Left ventricle myocardium inferior (tissue), 1 donor: Measurements from ENCODE around the gene PHRF1. TPM values are rescaled to one million over a fixed set of nuclear protein-coding genes. Genes with fewer than 3 reads are reported as not detected.
"Not testable (repeated sequence)": the region's sequence is repeated elsewhere in the genome, so short reads cannot be mapped to it uniquely, and the experiment has no call there.

ENCODE experiments used
- DNase-seq: peaks from one replicate; pipeline ENCODE4 v3.0.0-alpha.2; 2020
- H3K27ac ChIP-seq: fragments of 200-600 bp; replicated peaks from 2 replicates; pipeline ENCODE4 v1.8.0; 2021
- H3K27me3 ChIP-seq: fragments of 200-600 bp; 2 replicates; pipeline ENCODE4 v1.8.0; 2021; ENCODE audit warnings: low read depth
- H3K36me3 ChIP-seq: fragments of 200-600 bp; 2 replicates; pipeline ENCODE4 v1.8.0; 2021
- H3K4me1 ChIP-seq: fragments of 200-600 bp; 2 replicates; pipeline ENCODE4 v1.8.0; 2021
- H3K4me3 ChIP-seq: fragments of 200-600 bp; 2 replicates; pipeline ENCODE4 v1.8.0; 2021; ENCODE audit warnings: mild to moderate bottlenecking, moderate library complexity
- H3K9me3 ChIP-seq: fragments of 200-600 bp; replicated peaks from 2 replicates; pipeline ENCODE4 v1.8.0; 2021
- intact Hi-C: fragments of 100-400 bp; cut with micrococcal nuclease; formaldehyde crosslinking; loops from one replicate; pipeline ENCODE4 v1.11.0; 2022
- total RNA-seq: library from RNA; stranded (reverse); fragmentation: NEBNext Ultra II Directional; extraction: Animal tissue kit (Norgen Biotek cat#: 25700); gene quantifications from one replicate; pipeline ENCODE4 v1.2.1, GENCODE V29; 2021
- TF ChIP-seq, protein P1 (sequence below): fragments of 200-600 bp; IDR thresholded peaks from 2 replicates; pipeline ENCODE4 v1.8.0; 2021; ENCODE audit warnings: antibody characterized with exemption, mild to moderate bottlenecking, borderline replicate concordance
- donor health status: DM: no; HTN: yes; CAD: no; lungs with severe emphysema.

The PHRF1 gene
- total RNA-seq, 1 donor from 2014 or later = 17.7 TPM

DNA sequence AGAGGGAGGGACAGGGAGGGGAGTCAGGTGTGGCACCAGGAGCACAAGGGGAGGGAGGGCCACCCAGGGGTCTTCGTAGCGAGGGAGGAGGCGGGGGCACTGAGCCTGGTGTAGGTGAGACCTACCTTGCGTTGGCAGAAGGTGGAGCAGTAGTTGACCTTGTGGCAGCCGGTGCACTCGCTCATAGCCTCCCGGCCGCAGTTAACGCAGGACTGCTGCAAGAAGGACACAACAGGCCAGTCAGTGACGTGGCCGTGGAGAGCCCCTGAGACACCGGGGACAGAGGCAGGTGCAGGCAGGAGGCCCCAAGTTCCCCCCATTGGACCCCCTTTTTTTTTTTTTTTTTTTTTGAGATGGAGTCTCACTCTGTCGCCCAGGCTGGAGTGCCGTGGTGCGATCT lies 77.6 kb downstream of the PHRF1 start:
- TF ChIP-seq, protein P1, sequence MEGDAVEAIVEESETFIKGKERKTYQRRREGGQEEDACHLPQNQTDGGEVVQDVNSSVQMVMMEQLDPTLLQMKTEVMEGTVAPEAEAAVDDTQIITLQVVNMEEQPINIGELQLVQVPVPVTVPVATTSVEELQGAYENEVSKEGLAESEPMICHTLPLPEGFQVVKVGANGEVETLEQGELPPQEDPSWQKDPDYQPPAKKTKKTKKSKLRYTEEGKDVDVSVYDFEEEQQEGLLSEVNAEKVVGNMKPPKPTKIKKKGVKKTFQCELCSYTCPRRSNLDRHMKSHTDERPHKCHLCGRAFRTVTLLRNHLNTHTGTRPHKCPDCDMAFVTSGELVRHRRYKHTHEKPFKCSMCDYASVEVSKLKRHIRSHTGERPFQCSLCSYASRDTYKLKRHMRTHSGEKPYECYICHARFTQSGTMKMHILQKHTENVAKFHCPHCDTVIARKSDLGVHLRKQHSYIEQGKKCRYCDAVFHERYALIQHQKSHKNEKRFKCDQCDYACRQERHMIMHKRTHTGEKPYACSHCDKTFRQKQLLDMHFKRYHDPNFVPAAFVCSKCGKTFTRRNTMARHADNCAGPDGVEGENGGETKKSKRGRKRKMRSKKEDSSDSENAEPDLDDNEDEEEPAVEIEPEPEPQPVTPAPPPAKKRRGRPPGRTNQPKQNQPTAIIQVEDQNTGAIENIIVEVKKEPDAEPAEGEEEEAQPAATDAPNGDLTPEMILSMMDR = no peak
- H3K4me3 ChIP-seq = no peak overlapping the region
- no peak overlapping the region for H3K27ac ChIP-seq
- DNase-seq = no peak
- no peaks in the 10 kb centered on the region for H3K4me1 ChIP-seq
- intact Hi-C loops = no loop called here
- no peaks in the 10 kb centered on the region for H3K9me3 ChIP-seq
- peaks cover 49% of the 10 kb centered on the region for H3K36me3 ChIP-seq
- no peaks in the 10 kb centered on the region for H3K27me3 ChIP-seq

GRCh38 chr11:654444-654843 lies 78.2 kb downstream of the PHRF1 start:
- H3K4me3 ChIP-seq, H3K27ac ChIP-seq, DNase-seq, intact Hi-C loops, H3K27me3 ChIP-seq, H3K9me3 ChIP-seq, H3K4me1 ChIP-seq: not testable (repeated sequence)
- peaks cover 53% of the 10 kb centered on the region for H3K36me3 ChIP-seq

GRCh38 chr11:655036-655726 lies 78.9 kb downstream of the PHRF1 start:
- Histone ChIP-seq H3K27me3 (no peaks in the 10 kb centered on the region), H3K27ac (no peak overlapping the region), H3K9me3 (no peaks in the 10 kb centered on the region), H3K4me1 (no peaks in the 10 kb centered on the region), H3K36me3 (peaks cover 61% of the 10 kb centered on the region), H3K4me3 (no peak overlapping the region)
- intact Hi-C loops = no loop called here
- DNase-seq = no peak
- TF ChIP-seq, protein P1 = no peak

DNA sequence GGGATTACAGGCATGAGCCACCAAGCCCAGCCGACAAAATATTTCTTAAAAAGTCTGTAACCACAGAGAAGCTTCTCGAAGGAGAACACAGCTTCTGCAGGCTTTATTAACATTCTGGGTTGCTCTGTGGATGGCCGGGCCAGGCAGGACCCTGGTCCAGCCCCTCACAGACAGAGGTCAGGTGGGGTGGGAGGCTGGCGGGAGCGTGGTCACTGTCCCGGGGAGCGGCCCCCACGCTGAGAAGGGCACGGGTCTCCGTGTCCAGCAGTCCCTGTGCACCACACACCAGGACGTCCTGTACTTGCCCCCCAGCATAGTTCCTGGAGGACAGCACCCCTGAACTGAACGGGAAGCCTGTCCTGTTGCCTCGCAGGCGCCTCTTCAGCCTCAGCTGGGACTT lies 80.2 kb downstream of the PHRF1 start:
- peaks cover 7% of the 10 kb centered on the region for H3K4me1 ChIP-seq
- no peaks in the 10 kb centered on the region for H3K27me3 ChIP-seq
- no peaks in the 10 kb centered on the region for H3K9me3 ChIP-seq
- DNase-seq = no peak
- no peak overlapping the region for H3K4me3 ChIP-seq
- H3K36me3 ChIP-seq = peaks cover 54% of the 10 kb centered on the region
- intact Hi-C loops = no loop called here
- no peak overlapping the region for H3K27ac ChIP-seq
- TF ChIP-seq, protein P1 = no peak

DNA sequence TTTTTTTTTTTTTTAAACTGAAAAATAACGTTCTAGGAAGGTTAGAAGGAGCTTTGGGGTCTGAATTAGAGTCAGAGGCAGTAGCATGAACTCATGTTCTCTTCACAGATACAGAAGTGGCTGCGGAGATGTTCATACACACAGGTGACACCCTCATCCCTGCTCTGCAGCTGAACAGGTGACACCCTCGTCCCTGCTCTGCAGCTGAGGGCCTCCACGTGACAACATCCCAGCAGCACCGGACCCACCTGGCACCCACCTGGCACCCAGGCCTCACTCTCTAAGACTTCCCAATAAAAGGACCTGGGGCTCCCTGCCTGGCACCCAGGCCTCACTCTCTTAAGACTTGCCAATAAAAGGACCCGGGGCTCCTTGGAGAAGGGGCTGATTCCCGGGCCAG lies 80.6 kb downstream of the PHRF1 start:
- intact Hi-C loops = no loop called here
- no peak overlapping the region for H3K4me3 ChIP-seq
- H3K27me3 ChIP-seq = no peaks in the 10 kb centered on the region
- H3K9me3 ChIP-seq = no peaks in the 10 kb centered on the region
- DNase-seq = no peak
- H3K27ac ChIP-seq = no peak overlapping the region
- TF ChIP-seq, protein P1 = no peak
- H3K4me1 ChIP-seq = peaks cover 8% of the 10 kb centered on the region
- H3K36me3 ChIP-seq = peaks cover 50% of the 10 kb centered on the region

GRCh38 chr11:657691-658126 lies 81.4 kb downstream of the PHRF1 start:
- peaks cover 11% of the 10 kb centered on the region for H3K4me1 ChIP-seq

More at GRCh38 chr11:657691-658126, 81.4 kb downstream of the PHRF1 start:
- DNase-seq = no peak
- intact Hi-C loops = no loop called here
- Histone ChIP-seq H3K27ac (no peak overlapping the region), H3K9me3 (no peaks in the 10 kb centered on the region), H3K27me3 (no peaks in the 10 kb centered on the region), H3K36me3 (peaks cover 48% of the 10 kb centered on the region), H3K4me3 (no peak overlapping the region)
- TF ChIP-seq, protein P1 = no peak
